OCI-LY1 (cell line): Measurements from ENCODE around the gene SLU7.

Experiments
- H2AFZ ChIP-seq: fragments of 200-600 bp; sonication (generic), shearing (Covaris generic); 2 replicates; pipeline ENCODE4 v1.6.0; 2014; ENCODE audit warnings: antibody characterized with exemption, mild to moderate bottlenecking, low read length
- H3F3A ChIP-seq: fragments of 200-600 bp; sonication (generic), shearing (Covaris generic); 2 replicates; pipeline ENCODE4 v1.6.0; 2014; ENCODE audit warnings: mild to moderate bottlenecking, antibody characterized with exemption, low read length, moderate library complexity; ENCODE audit not compliant: insufficient read depth
- H3K27ac ChIP-seq: fragments of 200-600 bp; sonication (generic); 2 replicates; pipeline ENCODE4 v1.5.1; 2014; ENCODE audit warnings: low read length, mixed run types, mild to moderate bottlenecking, low read depth; ENCODE audit not compliant: poor library complexity, severe bottlenecking
- H3K27me3 ChIP-seq: fragments of 200-600 bp; sonication (generic); 2 replicates; pipeline ENCODE4 v1.6.0; 2014; ENCODE audit warnings: antibody characterized with exemption, mild to moderate bottlenecking, low read length, moderate library complexity; ENCODE audit not compliant: insufficient read depth
- H3K36me3 ChIP-seq: fragments of 200-600 bp; sonication (generic); 2 replicates; pipeline ENCODE4 v1.6.1; 2014; ENCODE audit warnings: mild to moderate bottlenecking, antibody characterized with exemption, low read length, moderate library complexity, mixed read lengths; ENCODE audit not compliant: insufficient read depth
- H3K4me1 ChIP-seq: fragments of 200-600 bp; sonication (generic); 2 replicates; pipeline ENCODE4 v1.5.1; 2014; ENCODE audit warnings: mild to moderate bottlenecking, low read length, moderate library complexity; ENCODE audit not compliant: insufficient read depth, severe bottlenecking
- H3K4me2 ChIP-seq: fragments of 200-600 bp; sonication (generic), shearing (Covaris generic); 2 replicates; pipeline ENCODE4 v1.6.1; 2014; ENCODE audit warnings: low read length
- H3K4me3 ChIP-seq: fragments of 200-600 bp; sonication (generic); 2 replicates; pipeline ENCODE4 v1.5.1; 2014; ENCODE audit warnings: low read length, low read depth, mild to moderate bottlenecking, mixed read lengths; ENCODE audit not compliant: poor library complexity, severe bottlenecking
- H3K79me2 ChIP-seq: fragments of 200-600 bp; shearing (Covaris generic); 2 replicates; pipeline ENCODE4 v1.6.1; 2016; ENCODE audit warnings: mixed run types, low read length, mixed read lengths; ENCODE audit not compliant: insufficient read depth
- H3K9ac ChIP-seq: fragments of 200-600 bp; sonication (generic), shearing (Covaris generic); 2 replicates; pipeline ENCODE4 v1.6.1; 2014; ENCODE audit warnings: mild to moderate bottlenecking, low read length, mixed read lengths
- H3K9me2 ChIP-seq: fragments of 200-600 bp; sonication (generic), shearing (Covaris generic); 2 replicates; pipeline ENCODE4 v1.6.1; 2014; ENCODE audit warnings: low read depth, mild to moderate bottlenecking, low read length, mixed read lengths
- H3K9me3 ChIP-seq: fragments of 200-600 bp; shearing (Covaris generic); 2 replicates; pipeline ENCODE4 v1.6.1; 2014; ENCODE audit warnings: low read length, mixed read lengths
- H4K20me1 ChIP-seq: fragments of 200-600 bp; sonication (generic), shearing (Covaris generic); 2 replicates; pipeline ENCODE4 v1.6.0; 2016; ENCODE audit warnings: mild to moderate bottlenecking, low read length; ENCODE audit not compliant: insufficient read depth
- EZH2 ChIP-seq: fragments of 200-600 bp; sonication (generic), shearing (Covaris generic); IDR thresholded peaks from 2 replicates; pipeline ENCODE4 v1.8.0; 2017; ENCODE audit warnings: borderline replicate concordance, mixed run types, mild to moderate bottlenecking, antibody characterized with exemption, low read length, moderate library complexity, mixed read lengths
- TF ChIP-seq, protein P1 (sequence below): fragments of 200-600 bp; sonication (generic), shearing (Covaris generic); IDR thresholded peaks from 2 replicates; pipeline ENCODE4 v1.5.1; 2017; ENCODE audit warnings: mild to moderate bottlenecking, antibody characterized with exemption, low read length, moderate library complexity, mixed read lengths

SLU7 gene

GRCh38 chr5:160353379-160353778 lies 65.5 kb downstream of the SLU7 start:
- Histone ChIP-seq H4K20me1 (no peaks in the 10 kb centered on the region), H3K4me3 (no peak overlapping the region), H3K36me3 (no peaks in the 10 kb centered on the region), H3K9me2 (no peaks in the 10 kb centered on the region), H2AFZ (no peak overlapping the region), H3F3A (no peaks in the 10 kb centered on the region), H3K79me2 (no peaks in the 10 kb centered on the region), H3K9ac (no peak overlapping the region), H3K4me1 (no peaks in the 10 kb centered on the region), H3K27me3 (peaks cover 4% of the 10 kb centered on the region; the same call in 1 of the 2 replicates), H3K27ac (no peak overlapping the region), H3K4me2 (no peak overlapping the region), H3K9me3 (no peaks in the 10 kb centered on the region)
- no peak for TF ChIP-seq EZH2
- TF ChIP-seq, protein P1, sequence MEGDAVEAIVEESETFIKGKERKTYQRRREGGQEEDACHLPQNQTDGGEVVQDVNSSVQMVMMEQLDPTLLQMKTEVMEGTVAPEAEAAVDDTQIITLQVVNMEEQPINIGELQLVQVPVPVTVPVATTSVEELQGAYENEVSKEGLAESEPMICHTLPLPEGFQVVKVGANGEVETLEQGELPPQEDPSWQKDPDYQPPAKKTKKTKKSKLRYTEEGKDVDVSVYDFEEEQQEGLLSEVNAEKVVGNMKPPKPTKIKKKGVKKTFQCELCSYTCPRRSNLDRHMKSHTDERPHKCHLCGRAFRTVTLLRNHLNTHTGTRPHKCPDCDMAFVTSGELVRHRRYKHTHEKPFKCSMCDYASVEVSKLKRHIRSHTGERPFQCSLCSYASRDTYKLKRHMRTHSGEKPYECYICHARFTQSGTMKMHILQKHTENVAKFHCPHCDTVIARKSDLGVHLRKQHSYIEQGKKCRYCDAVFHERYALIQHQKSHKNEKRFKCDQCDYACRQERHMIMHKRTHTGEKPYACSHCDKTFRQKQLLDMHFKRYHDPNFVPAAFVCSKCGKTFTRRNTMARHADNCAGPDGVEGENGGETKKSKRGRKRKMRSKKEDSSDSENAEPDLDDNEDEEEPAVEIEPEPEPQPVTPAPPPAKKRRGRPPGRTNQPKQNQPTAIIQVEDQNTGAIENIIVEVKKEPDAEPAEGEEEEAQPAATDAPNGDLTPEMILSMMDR = no peak

GRCh38 chr5:160352308-160352707 lies 66.6 kb downstream of the SLU7 start:
- H3K27me3 ChIP-seq = peaks cover 4% of the 10 kb centered on the region; the same call in 1 of the 2 replicates
- no peaks in the 10 kb centered on the region for H4K20me1 ChIP-seq
- H3K27ac ChIP-seq = no peak overlapping the region
- no peak for TF ChIP-seq EZH2
- TF ChIP-seq, protein P1 = no peak
- H3K4me2 ChIP-seq = no peak overlapping the region
- H2AFZ ChIP-seq = no peak overlapping the region
- H3K9me3 ChIP-seq = no peaks in the 10 kb centered on the region
- no peaks in the 10 kb centered on the region for H3K79me2 ChIP-seq
- no peaks in the 10 kb centered on the region for H3K4me1 ChIP-seq
- H3K4me3 ChIP-seq = no peak overlapping the region
- no peaks in the 10 kb centered on the region for H3K36me3 ChIP-seq
- H3F3A ChIP-seq = no peaks in the 10 kb centered on the region
- H3K9me2 ChIP-seq = no peaks in the 10 kb centered on the region
- H3K9ac ChIP-seq = no peak overlapping the region
